BLaER1 (cell line): ENCODE measurements around the gene MCUR1.

ENCODE experiments used
- H3K27ac ChIP-seq: shearing (Covaris generic); formaldehyde crosslinking; 2 replicates; pipeline ENCODE4 v1.8.1; 2022
- H3K27me3 ChIP-seq: shearing (Covaris generic); formaldehyde crosslinking; 2 replicates; pipeline ENCODE4 v1.8.1; 2022
- H3K36me3 ChIP-seq: shearing (Covaris generic); formaldehyde crosslinking; 2 replicates; pipeline ENCODE4 v1.8.1; 2022
- H3K4me1 ChIP-seq: shearing (Covaris generic); formaldehyde crosslinking; 2 replicates; pipeline ENCODE4 v1.8.1; 2022
- H3K4me2 ChIP-seq: shearing (Covaris generic); formaldehyde crosslinking; 2 replicates; pipeline ENCODE4 v1.8.1; 2022
- H3K4me3 ChIP-seq: shearing (Covaris generic); formaldehyde crosslinking; 2 replicates; pipeline ENCODE4 v1.8.1; 2022
- H3K9ac ChIP-seq: shearing (Covaris generic); formaldehyde crosslinking; 2 replicates; pipeline ENCODE4 v1.8.1; 2022
- H3K9me3 ChIP-seq: shearing (Covaris generic); formaldehyde crosslinking; 2 replicates; pipeline ENCODE4 v1.8.1; 2022
- H4K20me1 ChIP-seq: shearing (Covaris generic); formaldehyde crosslinking; 2 replicates; pipeline ENCODE4 v1.8.1; 2022
- Cebpa-rat ChIP-seq: shearing (Covaris generic); IDR thresholded peaks from 2 replicates; pipeline ENCODE4 v1.8.1; 2022

Gene MCUR1

DNA sequence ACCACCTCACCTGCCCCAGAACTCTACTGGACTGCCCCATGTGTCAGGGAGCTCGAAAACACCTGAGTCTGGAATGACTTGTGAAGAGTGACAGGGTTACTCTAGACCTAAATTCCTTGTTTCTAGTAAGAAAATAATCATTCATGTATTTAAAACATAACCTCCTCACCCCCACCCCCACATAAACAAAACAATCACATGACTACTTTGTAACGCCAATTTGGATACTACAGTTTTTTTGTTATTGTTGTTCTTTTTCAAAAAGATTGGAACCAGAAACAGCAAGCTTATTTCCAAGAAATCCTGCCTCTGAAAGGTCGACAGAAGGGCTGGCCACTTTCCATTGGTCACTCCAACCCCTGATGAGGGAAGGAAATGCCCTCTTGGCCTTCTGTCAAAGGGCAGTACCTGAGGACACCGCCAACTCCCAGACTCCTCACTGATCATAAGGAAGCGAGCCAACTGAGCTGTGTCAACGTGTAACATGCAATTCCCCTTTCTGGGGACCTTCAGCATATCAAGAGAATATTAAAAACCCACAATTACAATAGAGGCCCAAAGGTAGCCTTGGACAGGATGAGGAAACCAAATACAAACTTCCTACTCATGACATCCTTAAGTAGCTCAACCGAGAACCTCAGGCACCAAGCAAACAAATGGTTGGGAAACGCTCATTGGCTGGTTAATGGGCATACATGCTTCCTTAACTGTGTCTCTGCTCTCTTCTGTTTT lies 2.6 kb downstream of the MCUR1 start:
- Histone ChIP-seq H3K9ac (no peak overlapping the region), H3K4me1 (peaks cover 34% of the 10 kb centered on the region), H3K27ac (no peak overlapping the region), H3K36me3 (peaks cover 28% of the 10 kb centered on the region), H3K4me3 (no peak overlapping the region), H3K4me2 (peak overlapping the region; percentile 91), H3K27me3 (no peaks in the 10 kb centered on the region), H3K9me3 (no peaks in the 10 kb centered on the region), H4K20me1 (peaks cover 43% of the 10 kb centered on the region)
- TF ChIP-seq Cebpa-rat: no peak

DNA sequence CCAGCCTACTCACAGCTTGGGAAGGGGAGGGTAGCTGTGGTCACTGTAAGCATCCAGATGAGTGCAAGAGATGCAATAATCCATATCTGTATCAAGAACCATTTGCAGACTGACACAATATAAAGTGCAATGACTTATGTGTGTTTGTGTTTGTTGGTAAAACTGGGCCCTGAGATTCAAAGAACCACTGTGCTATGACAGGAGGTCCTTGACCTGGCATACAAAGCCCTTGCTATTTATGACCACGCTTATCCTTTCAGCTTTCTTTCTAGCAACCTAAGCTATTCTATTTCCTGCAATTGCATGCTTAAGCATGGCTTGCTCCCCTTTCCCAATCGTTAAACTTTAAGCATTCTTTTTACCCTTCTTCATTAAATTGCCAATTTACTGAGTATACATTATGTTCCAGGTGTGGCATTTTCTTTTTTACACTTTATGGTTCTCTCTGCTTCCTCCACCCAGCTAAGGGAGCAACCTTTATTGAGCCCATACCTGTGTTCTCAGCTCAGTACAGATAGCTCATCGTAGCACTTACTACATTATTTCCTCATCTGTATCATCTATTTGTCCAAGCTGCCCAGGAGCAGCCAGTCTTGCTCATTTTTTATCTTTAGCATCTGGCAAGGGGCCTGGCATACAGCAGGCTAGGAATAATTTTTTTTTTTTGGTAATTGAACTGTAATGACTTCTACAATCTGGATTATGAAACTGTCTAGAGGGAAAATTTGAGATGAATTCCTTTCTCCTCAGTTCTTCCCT lies 3.5 kb downstream of the MCUR1 start:
- Histone ChIP-seq H3K36me3 (peaks cover 37% of the 10 kb centered on the region), H3K4me1 (peaks cover 34% of the 10 kb centered on the region), H3K9ac (no peak overlapping the region), H4K20me1 (peaks cover 43% of the 10 kb centered on the region), H3K4me2 (no peak overlapping the region), H3K27ac (no peak overlapping the region), H3K27me3 (no peaks in the 10 kb centered on the region), H3K9me3 (no peaks in the 10 kb centered on the region), H3K4me3 (no peak overlapping the region)
- no peak for TF ChIP-seq Cebpa-rat

DNA sequence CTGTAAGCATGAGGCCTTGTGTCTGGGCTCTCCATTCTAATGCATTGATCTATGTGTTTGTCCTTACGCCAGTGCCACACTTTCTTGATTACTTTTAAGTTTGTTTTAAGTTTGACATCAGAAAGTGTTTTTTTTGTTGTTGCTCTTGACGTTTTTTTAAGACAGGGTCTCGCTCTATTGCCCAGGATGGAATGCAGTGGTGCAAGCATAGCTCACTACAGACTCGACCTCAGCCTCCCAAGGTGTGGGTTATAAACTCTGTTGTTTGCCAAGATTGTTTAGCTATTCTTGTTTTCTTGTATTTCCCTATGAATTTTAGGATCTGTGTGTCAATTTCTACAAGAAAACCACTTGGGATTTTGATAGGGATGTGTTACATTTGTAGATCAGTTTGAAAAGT lies 5.6 kb downstream of the MCUR1 start:
- peaks cover 58% of the 10 kb centered on the region for H3K36me3 ChIP-seq

GRCh38 chr6:13807696-13808095 lies 6.7 kb downstream of the MCUR1 start:
- Histone ChIP-seq H3K4me1 (peaks cover 20% of the 10 kb centered on the region), H3K4me3 (no peak overlapping the region), H3K27me3 (no peaks in the 10 kb centered on the region), H3K4me2 (no peak overlapping the region), H3K27ac (no peak overlapping the region), H3K36me3 (peaks cover 69% of the 10 kb centered on the region), H3K9me3 (no peaks in the 10 kb centered on the region), H4K20me1 (peaks cover 33% of the 10 kb centered on the region), H3K9ac (no peak overlapping the region)
- TF ChIP-seq Cebpa-rat: no peak

More for the DNA sequence above, 5.6 kb downstream of the MCUR1 start:
- H3K27ac ChIP-seq: no peak overlapping the region
- H3K9ac ChIP-seq: no peak overlapping the region
- H3K4me2 ChIP-seq: no peak overlapping the region
- peaks cover 26% of the 10 kb centered on the region for H3K4me1 ChIP-seq
- no peak overlapping the region for H3K4me3 ChIP-seq
- H3K9me3 ChIP-seq: no peaks in the 10 kb centered on the region
- TF ChIP-seq Cebpa-rat: no peak
- H4K20me1 ChIP-seq: peaks cover 43% of the 10 kb centered on the region
- no peaks in the 10 kb centered on the region for H3K27me3 ChIP-seq

- Histone ChIP-seq H3K9ac (no peak overlapping the region), H3K27ac (no peak overlapping the region), H4K20me1 (peaks cover 8% of the 10 kb centered on the region; the same call in 1 of the 2 replicates), H3K9me3 (no peaks in the 10 kb centered on the region), H3K4me2 (no peak overlapping the region), H3K4me1 (no peaks in the 10 kb centered on the region), H3K36me3 (peaks cover 96% of the 10 kb centered on the region), H3K4me3 (no peak overlapping the region), H3K27me3 (no peaks in the 10 kb centered on the region)
- no peak for TF ChIP-seq Cebpa-rat
Measured at GRCh38 chr6:13803581-13803980, 10.8 kb downstream of the MCUR1 start.

- Histone ChIP-seq H3K4me1 (no peaks in the 10 kb centered on the region), H3K27me3 (no peaks in the 10 kb centered on the region), H3K9ac (no peak overlapping the region), H3K36me3 (peaks cover 90% of the 10 kb centered on the region), H4K20me1 (no peaks in the 10 kb centered on the region), H3K4me2 (no peak overlapping the region), H3K27ac (no peak overlapping the region), H3K9me3 (no peaks in the 10 kb centered on the region), H3K4me3 (no peak overlapping the region)
- TF ChIP-seq Cebpa-rat: no peak
Measured at GRCh38 chr6:13800615-13801014, 13.7 kb downstream of the MCUR1 start.

DNA sequence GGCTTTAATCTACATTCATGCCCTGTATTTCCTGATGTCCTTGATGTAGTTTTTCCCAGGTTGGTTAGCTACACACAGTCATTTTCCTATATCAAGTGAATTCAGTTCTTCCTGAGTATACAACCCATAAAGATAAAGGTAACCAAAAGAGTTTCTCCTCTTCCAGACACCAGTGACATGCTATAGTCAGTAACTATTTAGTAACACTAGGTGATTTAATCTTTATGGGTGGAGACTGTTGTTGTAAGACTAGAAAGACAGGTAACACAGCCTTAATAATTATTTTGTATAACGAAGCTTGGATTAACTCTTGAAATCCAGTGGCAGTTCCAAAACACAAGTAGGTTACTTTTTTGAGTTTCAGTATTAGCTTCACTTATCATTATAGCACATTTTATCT lies 17.6 kb downstream of the MCUR1 start:
- H3K9ac ChIP-seq: no peak overlapping the region

DNA sequence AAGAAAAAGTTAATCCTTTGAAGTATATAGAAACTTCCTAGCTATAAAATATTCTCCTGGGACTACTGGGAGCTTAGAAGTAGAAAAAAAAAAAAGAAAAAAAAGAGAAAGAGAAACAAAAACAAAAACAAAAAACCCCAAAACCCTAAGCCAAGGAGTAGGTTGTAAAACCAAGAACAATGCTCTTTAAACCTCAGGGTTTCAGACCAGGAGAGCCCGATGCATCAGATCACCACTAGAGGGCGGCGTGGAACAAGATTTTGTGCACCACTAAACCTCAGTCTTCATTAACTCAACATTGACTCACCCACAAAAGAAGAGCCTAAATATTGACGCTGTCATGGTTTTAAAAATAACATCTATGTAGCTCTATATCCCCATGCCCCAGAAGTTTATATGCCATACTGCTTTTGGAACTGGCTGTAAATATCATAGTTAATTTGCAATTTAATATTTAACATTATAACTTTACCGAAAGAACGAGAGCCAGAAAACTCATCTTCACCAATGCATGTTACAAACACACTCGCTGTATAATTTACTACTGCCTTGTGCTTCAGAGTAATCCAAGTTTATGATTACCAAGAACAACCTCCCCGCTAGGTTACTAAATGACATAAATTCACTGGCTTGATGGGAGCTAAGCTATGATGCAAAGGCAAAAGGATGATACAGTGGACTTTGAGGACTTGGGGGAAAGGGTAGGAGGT lies 19.2 kb downstream of the MCUR1 start:
- Histone ChIP-seq H3K36me3 (peaks cover 77% of the 10 kb centered on the region), H3K4me3 (no peak overlapping the region), H3K27ac (no peak overlapping the region), H3K4me2 (no peak overlapping the region), H3K27me3 (no peaks in the 10 kb centered on the region), H4K20me1 (no peaks in the 10 kb centered on the region), H3K4me1 (peaks cover 13% of the 10 kb centered on the region), H3K9ac (no peak overlapping the region), H3K9me3 (no peaks in the 10 kb centered on the region)
- no peak for TF ChIP-seq Cebpa-rat

More for the DNA sequence above, 17.6 kb downstream of the MCUR1 start:
- Histone ChIP-seq H3K4me1 (peaks cover 13% of the 10 kb centered on the region), H3K4me3 (no peak overlapping the region), H4K20me1 (no peaks in the 10 kb centered on the region), H3K36me3 (peaks cover 80% of the 10 kb centered on the region), H3K27ac (no peak overlapping the region), H3K9me3 (no peaks in the 10 kb centered on the region), H3K27me3 (no peaks in the 10 kb centered on the region), H3K4me2 (no peak overlapping the region)
- TF ChIP-seq Cebpa-rat: no peak

DNA sequence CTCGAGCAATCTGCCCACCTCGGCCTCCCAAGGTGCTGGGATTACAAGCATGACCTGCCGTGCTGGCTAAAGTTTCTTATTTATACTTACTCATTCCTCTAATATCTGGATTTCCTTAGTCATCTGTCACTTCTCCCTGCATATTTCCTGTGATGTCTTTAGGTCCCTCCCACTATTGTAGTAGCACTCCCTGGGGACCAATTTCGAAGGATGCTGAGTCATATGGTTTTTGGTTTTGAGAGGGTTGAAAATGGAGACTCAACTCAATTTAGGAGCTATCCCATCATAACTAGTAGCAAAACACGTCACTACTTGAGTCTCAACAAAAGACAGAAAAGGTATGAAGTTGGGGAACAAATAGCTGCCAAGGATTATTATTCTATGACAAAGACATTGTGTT lies 20.2 kb downstream of the MCUR1 start:
- H3K9ac ChIP-seq: no peak overlapping the region
- TF ChIP-seq Cebpa-rat: no peak
- H3K27me3 ChIP-seq: no peaks in the 10 kb centered on the region
- no peak overlapping the region for H3K4me3 ChIP-seq
- H3K4me1 ChIP-seq: peaks cover 13% of the 10 kb centered on the region
- H3K9me3 ChIP-seq: no peaks in the 10 kb centered on the region
- no peaks in the 10 kb centered on the region for H4K20me1 ChIP-seq
- H3K4me2 ChIP-seq: peak overlapping the region; percentile 48
- peaks cover 78% of the 10 kb centered on the region for H3K36me3 ChIP-seq
- no peak overlapping the region for H3K27ac ChIP-seq

DNA sequence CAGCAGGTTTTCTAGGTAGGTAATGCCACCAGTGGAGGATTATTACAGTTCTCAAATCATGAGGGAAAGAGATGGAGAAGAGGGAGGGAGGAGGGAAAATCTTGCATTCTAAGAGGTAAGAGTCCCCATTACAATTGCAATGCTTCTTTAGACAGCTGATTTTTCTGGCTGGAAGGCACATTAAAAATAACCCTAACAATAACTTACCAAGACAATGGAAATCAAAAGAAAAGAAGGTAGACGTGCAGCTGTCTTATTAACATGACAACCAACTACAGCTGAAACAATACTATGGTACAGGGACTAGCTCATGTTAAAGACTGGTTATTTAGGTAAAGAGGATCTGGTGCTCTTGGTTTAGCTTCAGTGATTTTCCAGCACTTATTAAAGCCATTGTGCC lies 24.6 kb downstream of the MCUR1 start:
- no peak overlapping the region for H3K27ac ChIP-seq
- no peak overlapping the region for H3K4me3 ChIP-seq
- peaks cover 16% of the 10 kb centered on the region for H3K4me1 ChIP-seq
- TF ChIP-seq Cebpa-rat: no peak
- H3K9me3 ChIP-seq: no peaks in the 10 kb centered on the region
- no peaks in the 10 kb centered on the region for H4K20me1 ChIP-seq
- H3K9ac ChIP-seq: no peak overlapping the region
- peaks cover 70% of the 10 kb centered on the region for H3K36me3 ChIP-seq
- H3K4me2 ChIP-seq: no peak overlapping the region
- H3K27me3 ChIP-seq: no peaks in the 10 kb centered on the region
